Stomach (tissue), 9 donors: ENCODE measurements around the gene KRT7. TPM values are rescaled to one million over a fixed set of nuclear protein-coding genes. Genes with fewer than 3 reads are reported as not detected.

ENCODE experiments used
- DNase-seq, 2 donors: peaks; one replicate each; pipeline versions ENCODE4 v3.0.0 to v3.0.0-alpha.2; 2013 to 2019
- H3K27ac ChIP-seq, 5 donors: fragments of 200-600 bp in 4 of 5; sonication (generic) in 4 of 5; one replicate each; pipeline ENCODE4 v1.5.1; 2013 to 2019; ENCODE audit warnings: mild to moderate bottlenecking in 1 of 5, moderate library complexity in 1 of 5
- H3K27me3 ChIP-seq, 3 donors: fragments of 200-600 bp; sonication (generic); one replicate each; pipeline ENCODE4 v1.5.1; 2017 to 2019; ENCODE audit warnings: mixed run types in 1 of 3
- H3K36me3 ChIP-seq, 4 donors: fragments of 200-600 bp; sonication (generic); 1 replicate in 3 of 4; 2 replicates in 1 of 4; pipeline ENCODE4 v1.5.1; 2016 to 2019
- H3K4me1 ChIP-seq, 4 donors: fragments of 200-600 bp; sonication (generic); one replicate each; pipeline ENCODE4 v1.5.1; 2016 to 2019
- H3K4me3 ChIP-seq, 4 donors: fragments of 200-600 bp; sonication (generic) in 3 of 4; one replicate each; pipeline ENCODE4 v1.5.1; 2016 to 2019; ENCODE audit warnings: mild to moderate bottlenecking in 1 of 4
- H3K9me3 ChIP-seq, 4 donors: fragments of 200-600 bp; sonication (generic); one replicate each; pipeline ENCODE4 v1.5.1; 2016 to 2019
- EP300 ChIP-seq: sonication (generic); formaldehyde crosslinking; IDR thresholded peaks from one replicate; pipeline ENCODE4 v1.6.1; 2017; ENCODE audit warnings: antibody characterized with exemption
- POLR2A ChIP-seq, 4 donors: fragments of 450-650 bp; IDR thresholded peaks; one replicate each; pipeline ENCODE4 v1.6.1; 2016; ENCODE audit warnings: antibody characterized with exemption in 4 of 4, control low read depth in 2 of 4, mild to moderate bottlenecking in 1 of 4, moderate library complexity in 1 of 4
- POLR2AphosphoS5 ChIP-seq, 3 donors: sonication (generic); formaldehyde crosslinking; IDR thresholded peaks; one replicate each; pipeline ENCODE4 v1.6.1; 2016; ENCODE audit warnings: antibody characterized with exemption in 3 of 3
- WGBS, 5 donors: extraction: QIAGEN DNeasy Blood & Tissue Kit in 3 of 5; methylation state at CpG; one replicate each; pipeline versions ENCODE4 v1.1.5 to v1.1.7; 2013 to 2018; 5-methylcytosine and 5-hydroxymethylcytosine counted together
- intact Hi-C: fragments of 100-400 bp; cut with DNase I; formaldehyde crosslinking; loops from one replicate; pipeline ENCODE4 v1.15.1; 2023; ENCODE audit warnings: low total_unique reads
- polyA plus RNA-seq, 3 donors: library from polyadenylated mRNA; stranded (reverse); fragments of 200-250 nt; gene quantifications; one replicate each; pipeline ENCODE4 v1.2.3, GENCODE V29; 2013
- total RNA-seq, 5 donors: library from RNA; depleted of rRNA; stranded (reverse); fragments of >200 nt; gene quantifications; one replicate each; pipeline versions ENCODE4 v1.1.0 to v1.2.3, GENCODE V29; 2014 to 2016
- TF ChIP-seq, protein P1 (sequence below), 7 experiments: fragments of 450-650 bp in 4 of 7; fragments of 200-600 bp in 3 of 7; sonication (generic) in 3 of 7; IDR thresholded peaks; one replicate each; pipeline ENCODE4 v1.5.1; 2016 to 2019; ENCODE audit warnings: antibody characterized with exemption in 7 of 7, control low read depth in 2 of 7, mild to moderate bottlenecking in 1 of 7
- donor health status: healthy with polysubstance abuse.
- donor health status: Bipolar disorder and iron deficiency.
- donor health status: healthy.

KRT7 gene
- total and polyA plus RNA-seq, 8 donors, result 6.4 to 214 (median 117) TPM; not detected in 2

- H3K27ac ChIP-seq, result no peak overlapping the region
- H3K4me3 ChIP-seq, result no peak overlapping the region
- peaks cover 0 to 49% (median 20%) of the 10 kb centered on the region in 3 donors for H3K27me3 ChIP-seq
- 66 to 84% (median 73%) methylated on average over 2 of the region's 2 CpGs for WGBS, 5 donors
- no peaks in the 10 kb centered on the region for H3K9me3 ChIP-seq
- TF ChIP-seq POLR2A (IDR thresholded peaks at IDR 0.05), result no peak
- no peak for TF ChIP-seq EP300
- TF ChIP-seq, protein P1, sequence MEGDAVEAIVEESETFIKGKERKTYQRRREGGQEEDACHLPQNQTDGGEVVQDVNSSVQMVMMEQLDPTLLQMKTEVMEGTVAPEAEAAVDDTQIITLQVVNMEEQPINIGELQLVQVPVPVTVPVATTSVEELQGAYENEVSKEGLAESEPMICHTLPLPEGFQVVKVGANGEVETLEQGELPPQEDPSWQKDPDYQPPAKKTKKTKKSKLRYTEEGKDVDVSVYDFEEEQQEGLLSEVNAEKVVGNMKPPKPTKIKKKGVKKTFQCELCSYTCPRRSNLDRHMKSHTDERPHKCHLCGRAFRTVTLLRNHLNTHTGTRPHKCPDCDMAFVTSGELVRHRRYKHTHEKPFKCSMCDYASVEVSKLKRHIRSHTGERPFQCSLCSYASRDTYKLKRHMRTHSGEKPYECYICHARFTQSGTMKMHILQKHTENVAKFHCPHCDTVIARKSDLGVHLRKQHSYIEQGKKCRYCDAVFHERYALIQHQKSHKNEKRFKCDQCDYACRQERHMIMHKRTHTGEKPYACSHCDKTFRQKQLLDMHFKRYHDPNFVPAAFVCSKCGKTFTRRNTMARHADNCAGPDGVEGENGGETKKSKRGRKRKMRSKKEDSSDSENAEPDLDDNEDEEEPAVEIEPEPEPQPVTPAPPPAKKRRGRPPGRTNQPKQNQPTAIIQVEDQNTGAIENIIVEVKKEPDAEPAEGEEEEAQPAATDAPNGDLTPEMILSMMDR (IDR thresholded peaks at IDR 0.05), result no peak
- no peak for TF ChIP-seq POLR2AphosphoS5 (IDR thresholded peaks at IDR 0.05)
- intact Hi-C loops, result no loop called here
- no peak for DNase-seq
- H3K4me1 ChIP-seq, result peaks cover 17 to 44% (median 36%) of the 10 kb centered on the region in 4 donors
- H3K36me3 ChIP-seq, result no peaks in the 10 kb centered on the region
These were observed 3.2 kb upstream of the KRT7 start for GRCh38 chr12:52229836-52230343.

DNA sequence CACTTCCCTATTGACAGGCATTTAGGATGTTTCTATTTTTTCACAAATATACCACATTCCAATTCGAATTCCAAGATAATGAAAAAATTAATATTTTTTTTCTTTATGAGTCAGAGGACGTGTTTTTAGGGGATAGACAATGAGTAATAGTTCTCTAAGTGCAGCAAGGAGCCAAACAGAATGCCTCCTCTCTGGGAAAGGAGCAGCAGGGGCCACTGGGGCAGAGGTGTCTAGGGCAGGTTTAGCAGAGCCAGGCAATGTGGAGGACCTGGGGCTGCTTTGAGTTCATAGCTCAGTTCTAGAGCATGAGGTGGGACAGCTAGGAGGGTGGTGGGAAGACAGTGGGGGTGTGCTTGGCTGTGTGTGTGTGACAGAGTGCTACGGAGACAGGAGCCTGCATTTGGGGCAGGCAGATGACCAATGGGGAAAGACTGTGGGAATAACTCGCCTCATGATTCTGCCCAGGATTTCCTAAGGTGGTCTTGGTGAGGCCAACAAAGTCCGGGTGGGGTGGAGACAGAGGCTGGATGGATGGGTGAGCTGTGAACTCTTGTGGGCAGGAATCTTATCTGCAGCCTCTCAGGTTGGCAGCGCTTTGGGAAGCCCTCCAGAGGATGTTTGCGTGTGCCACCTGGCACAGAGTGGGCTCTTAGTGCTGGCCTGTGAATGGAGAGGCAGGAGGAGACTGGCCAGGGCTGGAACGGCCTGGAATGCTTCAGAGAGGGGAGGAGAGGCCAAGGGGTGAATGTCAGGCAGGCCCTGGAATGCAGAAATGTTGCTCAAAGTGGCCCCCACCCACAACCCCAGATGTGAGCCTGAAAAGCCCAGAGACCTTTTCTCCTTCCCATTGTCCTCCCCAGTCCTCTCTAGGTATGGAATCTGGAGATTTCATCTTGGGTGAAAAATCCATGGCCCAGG is 2.4 kb upstream of the KRT7 start:
- peak in 1 of 2 donors; percentile 53 for DNase-seq
- Histone ChIP-seq H3K4me3 (no peak overlapping the region), H3K4me1 (peaks cover 17 to 50% (median 36%) of the 10 kb centered on the region in 4 donors), H3K27ac (peak overlapping the region in 4 of 5 donors; percentile 20 to 66 (median 34)), H3K27me3 (peaks cover 0 to 49% (median 20%) of the 10 kb centered on the region in 3 donors), H3K9me3 (no peaks in the 10 kb centered on the region), H3K36me3 (no peaks in the 10 kb centered on the region)
- intact Hi-C loops, result no loop called here
- TF ChIP-seq POLR2AphosphoS5 (IDR thresholded peaks at IDR 0.05), result no peak
- TF ChIP-seq, protein P1 (IDR thresholded peaks at IDR 0.05), result no peak
- no peak for TF ChIP-seq POLR2A (IDR thresholded peaks at IDR 0.05)
- 41 to 54% (median 49%) methylated on average over 8 of the region's 8 CpGs for WGBS, 5 donors

GRCh38 chr12:52231305-52232202 is 1.5 kb upstream of the KRT7 start:
- intact Hi-C loops, result no loop called here
- TF ChIP-seq POLR2A (IDR thresholded peaks at IDR 0.05), result no peak
- TF ChIP-seq POLR2AphosphoS5 (IDR thresholded peaks at IDR 0.05), result peak in 1 of 3 donors; percentile 4
- no peaks in the 10 kb centered on the region for H3K9me3 ChIP-seq
- H3K36me3 ChIP-seq, result no peaks in the 10 kb centered on the region
- WGBS, 5 donors, result 40 to 60% (median 52%) methylated on average over 14 to 16 of the region's 16 CpGs
- H3K27ac ChIP-seq, result peak overlapping the region in 4 of 5 donors; percentile 24 to 66 (median 56)
- peak in 1 of 2 donors; percentile 72 for DNase-seq
- peaks cover 0 to 49% (median 20%) of the 10 kb centered on the region in 3 donors for H3K27me3 ChIP-seq
- no peak overlapping the region for H3K4me3 ChIP-seq
- H3K4me1 ChIP-seq, result peaks cover 17 to 53% (median 42%) of the 10 kb centered on the region in 4 donors

DNA sequence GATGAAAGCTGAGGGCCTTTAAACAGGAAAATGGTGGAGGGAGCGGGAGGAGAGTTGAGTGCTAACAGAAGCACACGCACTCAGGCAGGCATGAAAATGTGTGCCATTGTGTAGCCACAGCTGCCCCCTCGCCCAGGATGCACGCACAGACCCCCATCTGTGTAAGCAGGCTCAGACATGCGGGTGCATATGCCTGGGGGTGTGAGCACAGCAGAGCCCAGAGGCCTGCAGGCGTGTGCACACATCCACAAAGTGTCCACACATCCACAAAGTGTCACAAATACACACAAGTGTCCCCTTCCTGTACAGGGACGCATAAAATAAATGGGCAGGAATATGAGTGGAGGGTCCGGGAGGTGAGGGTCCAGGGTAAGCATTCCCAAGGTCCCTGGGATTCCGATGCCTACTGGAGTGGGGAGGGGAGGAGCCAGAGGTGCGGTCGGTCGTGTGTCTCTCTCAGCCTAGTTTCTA is 805 bp upstream of the KRT7 start:
- H3K4me1 ChIP-seq, result peaks cover 17 to 53% (median 42%) of the 10 kb centered on the region in 4 donors
- H3K36me3 ChIP-seq, result no peaks in the 10 kb centered on the region
- intact Hi-C loops, result no loop called here
- DNase-seq, result no peak
- H3K4me3 ChIP-seq, result no peak overlapping the region
- 71 to 79% (median 76%) methylated on average over 12 of the region's 12 CpGs for WGBS, 5 donors
- TF ChIP-seq POLR2A (IDR thresholded peaks at IDR 0.05) (no peak), POLR2AphosphoS5 (IDR thresholded peaks at IDR 0.05) (no peak), EP300 (no peak)
- TF ChIP-seq, protein P1 (IDR thresholded peaks at IDR 0.05), result no peak
- no peaks in the 10 kb centered on the region for H3K9me3 ChIP-seq
- H3K27ac ChIP-seq, result peak overlapping the region in 3 of 5 donors; percentile 47 to 66 (median 64)
- H3K27me3 ChIP-seq, result peaks cover 0 to 49% (median 20%) of the 10 kb centered on the region in 3 donors
